GM19193 (cell line): ENCODE measurements around the gene SERINC1.

Experiments used
- POLR2A ChIP-seq: IDR thresholded peaks from 4 replicates; pipeline ENCODE4 v1.6.1; 2011; ENCODE audit not compliant: insufficient read depth, insufficient read length; ENCODE audit errors: extremely low read depth

The SERINC1 gene

GRCh38 chr6:122445274-122445673, 26.3 kb downstream of the SERINC1 start:
- no peak for TF ChIP-seq POLR2A

- TF ChIP-seq POLR2A, result no peak
Observed at GRCh38 chr6:122438975-122439374, 32.6 kb downstream of the SERINC1 start.

GRCh38 chr6:122432816-122433215, 38.8 kb downstream of the SERINC1 start:
- no peak for TF ChIP-seq POLR2A

GRCh38 chr6:122431780-122432179, 39.8 kb downstream of the SERINC1 start:
- TF ChIP-seq POLR2A, result no peak

- TF ChIP-seq POLR2A, result no peak
Observed at GRCh38 chr6:122429323-122429722, 42.3 kb downstream of the SERINC1 start.

GRCh38 chr6:122428781-122429180, 42.8 kb downstream of the SERINC1 start:
- no peak for TF ChIP-seq POLR2A

- TF ChIP-seq POLR2A, result no peak
Observed at GRCh38 chr6:122426597-122426996, 45.0 kb downstream of the SERINC1 start.

GRCh38 chr6:122423734-122424133, 47.9 kb downstream of the SERINC1 start:
- no peak for TF ChIP-seq POLR2A

GRCh38 chr6:122422614-122423267, 48.9 kb downstream of the SERINC1 start:
- no peak for TF ChIP-seq POLR2A

GRCh38 chr6:122422003-122422402, 49.6 kb downstream of the SERINC1 start:
- TF ChIP-seq POLR2A, result no peak

GRCh38 chr6:122416825-122417224, 54.8 kb downstream of the SERINC1 start:
- no peak for TF ChIP-seq POLR2A

- no peak for TF ChIP-seq POLR2A
Observed at GRCh38 chr6:122412001-122412400, 59.6 kb downstream of the SERINC1 start.

- no peak for TF ChIP-seq POLR2A
Observed at GRCh38 chr6:122408702-122409458, 62.7 kb downstream of the SERINC1 start.

GRCh38 chr6:122408240-122408639, 63.4 kb downstream of the SERINC1 start:
- no peak for TF ChIP-seq POLR2A

- no peak for TF ChIP-seq POLR2A
Observed at GRCh38 chr6:122407712-122408111, 63.9 kb downstream of the SERINC1 start.

GRCh38 chr6:122406187-122406586, 65.4 kb downstream of the SERINC1 start:
- TF ChIP-seq POLR2A, result no peak
